Adipocyte (in vitro differentiated cells): ENCODE results near the gene HES1.
"Not testable (repeated sequence)": the region's sequence is repeated elsewhere in the genome, so short reads cannot be mapped to it uniquely, and the experiment has no call there.

ENCODE experiments used
- DNase-seq: peaks from one replicate; pipeline ENCODE4 v3.0.0-alpha.2; 2015; ENCODE audit warnings: low read depth
- H3K27me3 ChIP-seq: replicated peaks from 2 replicates; pipeline ENCODE4 v1.7.0; 2013; ENCODE audit warnings: mild to moderate bottlenecking, low read length, moderate library complexity; ENCODE audit not compliant: control insufficient read depth, insufficient read depth
- H3K36me3 ChIP-seq: 2 replicates; pipeline ENCODE4 v1.7.0; 2013; ENCODE audit warnings: low read length, mild to moderate bottlenecking, moderate library complexity; ENCODE audit not compliant: control insufficient read depth, insufficient read depth, severe bottlenecking
- H3K4me1 ChIP-seq: 2 replicates; pipeline ENCODE4 v1.7.0; 2013; ENCODE audit warnings: mild to moderate bottlenecking, low read length, moderate library complexity; ENCODE audit not compliant: control insufficient read depth, insufficient read depth
- H3K4me3 ChIP-seq: 2 replicates; pipeline ENCODE4 v1.7.0; 2013; ENCODE audit warnings: mild to moderate bottlenecking, low read length, moderate library complexity
- H3K9ac ChIP-seq: 2 replicates; pipeline ENCODE4 v1.7.0; 2013; ENCODE audit warnings: mild to moderate bottlenecking, low read length, moderate library complexity
- H3K9me3 ChIP-seq: 2 replicates; pipeline ENCODE4 v1.7.0; 2013; ENCODE audit warnings: mild to moderate bottlenecking, low read length, moderate library complexity; ENCODE audit not compliant: control insufficient read depth

The HES1 gene

GRCh38 chr3:194150935-194151302, 15.0 kb downstream of the HES1 start:
- H3K9ac ChIP-seq, H3K36me3 ChIP-seq, H3K4me3 ChIP-seq, DNase-seq, H3K4me1 ChIP-seq: not testable (repeated sequence)
- Histone ChIP-seq H3K27me3 (peaks cover 51% of the 10 kb centered on the region), H3K9me3 (peaks cover 16% of the 10 kb centered on the region)

GRCh38 chr3:194154346-194154745, 18.4 kb downstream of the HES1 start:
- H3K4me3 ChIP-seq: no peak overlapping the region
- H3K36me3 ChIP-seq: no peaks in the 10 kb centered on the region
- no peak for DNase-seq

GRCh38 chr3:194156095-194156494, 20.1 kb downstream of the HES1 start:
- no peak for DNase-seq
- no peaks in the 10 kb centered on the region for H3K4me1 ChIP-seq

More at GRCh38 chr3:194154346-194154745, 18.4 kb downstream of the HES1 start:
- peaks cover 16% of the 10 kb centered on the region for H3K9me3 ChIP-seq
- H3K4me1 ChIP-seq: no peaks in the 10 kb centered on the region
- no peak overlapping the region for H3K9ac ChIP-seq
- peaks cover 50% of the 10 kb centered on the region for H3K27me3 ChIP-seq

GRCh38 chr3:194158942-194159439, 23.0 kb downstream of the HES1 start:
- H3K36me3 ChIP-seq: no peaks in the 10 kb centered on the region
- H3K4me3 ChIP-seq: no peak overlapping the region
- H3K27me3 ChIP-seq: peaks cover 56% of the 10 kb centered on the region
- H3K9me3 ChIP-seq: peaks cover 11% of the 10 kb centered on the region
- DNase-seq: no peak
- no peak overlapping the region for H3K9ac ChIP-seq
- no peaks in the 10 kb centered on the region for H3K4me1 ChIP-seq

More at GRCh38 chr3:194156095-194156494, 20.1 kb downstream of the HES1 start:
- Histone ChIP-seq H3K9ac (no peak overlapping the region), H3K4me3 (no peak overlapping the region), H3K36me3 (no peaks in the 10 kb centered on the region), H3K27me3 (peaks cover 39% of the 10 kb centered on the region), H3K9me3 (peaks cover 16% of the 10 kb centered on the region)

GRCh38 chr3:194160158-194160557, 24.2 kb downstream of the HES1 start:
- H3K9me3 ChIP-seq: no peaks in the 10 kb centered on the region
- H3K9ac ChIP-seq: no peak overlapping the region
- no peak for DNase-seq
- no peaks in the 10 kb centered on the region for H3K36me3 ChIP-seq
- peaks cover 56% of the 10 kb centered on the region for H3K27me3 ChIP-seq
- H3K4me3 ChIP-seq: no peak overlapping the region
- no peaks in the 10 kb centered on the region for H3K4me1 ChIP-seq

GRCh38 chr3:194161131-194162045, 25.4 kb downstream of the HES1 start:
- Histone ChIP-seq H3K9me3 (peaks cover 3% of the 10 kb centered on the region), H3K27me3 (peaks cover 67% of the 10 kb centered on the region), H3K4me1 (no peaks in the 10 kb centered on the region), H3K36me3 (no peaks in the 10 kb centered on the region), H3K4me3 (no peak overlapping the region), H3K9ac (no peak overlapping the region)
- no peak for DNase-seq

GRCh38 chr3:194162070-194162678, 26.2 kb downstream of the HES1 start:
- Histone ChIP-seq H3K9me3 (peaks cover 3% of the 10 kb centered on the region), H3K4me1 (no peaks in the 10 kb centered on the region), H3K9ac (no peak overlapping the region), H3K4me3 (no peak overlapping the region), H3K27me3 (peaks cover 69% of the 10 kb centered on the region), H3K36me3 (no peaks in the 10 kb centered on the region)
- DNase-seq: no peak

- Histone ChIP-seq H3K9me3 (peaks cover 3% of the 10 kb centered on the region), H3K36me3 (no peaks in the 10 kb centered on the region), H3K4me3 (no peak overlapping the region), H3K4me1 (no peaks in the 10 kb centered on the region), H3K27me3 (peaks cover 71% of the 10 kb centered on the region), H3K9ac (no peak overlapping the region)
- no peak for DNase-seq
Measured at GRCh38 chr3:194162817-194163584, 27.1 kb downstream of the HES1 start.

- peaks cover 3% of the 10 kb centered on the region for H3K9me3 ChIP-seq
- H3K4me3 ChIP-seq: no peak overlapping the region
- H3K27me3 ChIP-seq: peaks cover 74% of the 10 kb centered on the region
Measured at GRCh38 chr3:194163697-194164096, 27.7 kb downstream of the HES1 start.

GRCh38 chr3:194164861-194165260, 28.9 kb downstream of the HES1 start:
- Histone ChIP-seq H3K4me3 (no peak overlapping the region), H3K9ac (no peak overlapping the region), H3K9me3 (peaks cover 3% of the 10 kb centered on the region), H3K27me3 (peaks cover 84% of the 10 kb centered on the region), H3K4me1 (no peaks in the 10 kb centered on the region), H3K36me3 (no peaks in the 10 kb centered on the region)
- no peak for DNase-seq

More at GRCh38 chr3:194163697-194164096, 27.7 kb downstream of the HES1 start:
- Histone ChIP-seq H3K36me3 (no peaks in the 10 kb centered on the region), H3K4me1 (no peaks in the 10 kb centered on the region), H3K9ac (no peak overlapping the region)
- DNase-seq: no peak
